Kidney (tissue), 14 donors: ENCODE measurements around the gene EHD4. TPM values are rescaled to one million over a fixed set of nuclear protein-coding genes. Genes with fewer than 3 reads are reported as not detected.

Source experiments
- DNase-seq, 5 donors: peaks; one replicate each; pipeline ENCODE4 v3.0.0-alpha.2; 2013 to 2020
- FAIRE-seq: peaks from 2 replicates; lab custom pipeline; 2012; peaks lifted over from hg19 to GRCh38; lab: Jason Lieb, UNC
- H3K27ac ChIP-seq, 2 donors: one replicate each; pipeline ENCODE4 v1.7.0; 2013; ENCODE audit warnings: low read depth in 2 of 2, low read length in 2 of 2, inconsistent platforms in 1 of 2
- H3K27me3 ChIP-seq: one replicate; pipeline ENCODE4 v1.7.1; 2013; ENCODE audit warnings: low read length, inconsistent platforms; ENCODE audit not compliant: control insufficient read depth, insufficient read depth
- H3K36me3 ChIP-seq, 3 donors: one replicate each; pipeline versions ENCODE4 v1.7.0 to v1.7.1; 2013; ENCODE audit warnings: low read length in 3 of 3, control low read depth in 1 of 3, inconsistent platforms in 1 of 3; ENCODE audit not compliant: insufficient read depth in 3 of 3, control insufficient read depth in 2 of 3
- H3K4me1 ChIP-seq, 3 donors: one replicate each; pipeline versions ENCODE4 v1.7.0 to v1.7.1; 2013; ENCODE audit warnings: low read length in 3 of 3, inconsistent platforms in 1 of 3, low read depth in 1 of 3; ENCODE audit not compliant: control insufficient read depth in 2 of 3, insufficient read depth in 2 of 3
- H3K4me3 ChIP-seq, 3 donors: one replicate each; pipeline versions ENCODE4 v1.7.0 to v1.8.1; 2013; ENCODE audit warnings: low read length in 3 of 3, control low read depth in 1 of 3, inconsistent platforms in 1 of 3
- H3K9ac ChIP-seq, 3 donors: one replicate each; pipeline versions ENCODE4 v1.7.0 to v1.7.1; 2013; ENCODE audit warnings: low read length in 3 of 3, control low read depth in 1 of 3, inconsistent platforms in 1 of 3
- H3K9me3 ChIP-seq, 3 donors: one replicate each; pipeline versions ENCODE4 v1.7.0 to v1.7.1; 2013; ENCODE audit warnings: low read length in 3 of 3, control low read depth in 1 of 3, inconsistent platforms in 1 of 3; ENCODE audit not compliant: control insufficient read depth in 2 of 3, insufficient read depth in 1 of 3
- intact Hi-C: fragments of 100-400 bp; cut with DNase I; formaldehyde crosslinking; loops from one replicate; pipeline ENCODE4 v1.11.1; 2022
- polyA plus RNA-seq: library from polyadenylated mRNA; stranded (reverse); fragments of 350-450 nt; fragmentation: Illumina TruSeq; extraction: RNeasy Lipid Tissue Mini Kit (QIAGEN cat#74804); gene quantifications from one replicate; pipeline ENCODE4 v1.2.3, GENCODE V29; 2014; ENCODE audit warnings: low read depth, low replicate concordance; ENCODE audit not compliant: insufficient read depth
- total RNA-seq: library from RNA; stranded (reverse); fragmentation: NEBNext Ultra II Directional; extraction: Animal tissue kit (Norgen Biotek cat#: 25700); gene quantifications from one replicate; pipeline ENCODE4 v1.2.1, GENCODE V29; 2021
- TF ChIP-seq, protein P1 (sequence below): IDR thresholded peaks from 3 replicates; pipeline ENCODE4 v1.5.1; 2012; ENCODE audit warnings: mild to moderate bottlenecking, moderate library complexity, borderline replicate concordance; ENCODE audit not compliant: insufficient read depth; ENCODE audit errors: extremely low read depth
- donor health status: control.
- donor health status: control.
- donor health status: control.
- donor health status: control.
- donor health status: control.
- donor health status: DM: yes; HTN: yes; CAD: no.
- donor health status: Normal renal cell carcinoma (clear cell type).

EHD4 gene
- total and polyA plus RNA-seq, 2 donors from 2014 or later = 15.7 to 38.5 TPM

DNA sequence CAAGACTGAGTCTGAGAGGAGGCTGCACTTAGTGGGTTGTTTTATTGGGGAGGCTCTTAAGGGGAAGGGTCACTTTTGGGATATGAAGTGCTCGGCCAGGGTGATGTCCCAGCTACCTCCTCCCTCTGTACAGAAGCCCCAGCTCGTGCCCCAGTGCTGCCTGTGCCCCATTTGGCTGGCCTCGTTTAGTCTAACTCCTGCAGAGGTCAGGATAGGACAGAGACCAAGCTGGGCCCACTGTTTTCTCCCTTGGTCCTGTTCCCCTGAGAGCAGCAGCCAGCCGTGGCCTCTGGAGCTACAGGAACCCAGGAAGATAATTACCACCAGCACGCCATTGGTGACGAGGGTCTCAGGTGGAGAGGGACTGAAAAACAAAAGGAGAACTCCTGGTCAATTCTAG is 30.0 kb upstream of the EHD4 start:
- Histone ChIP-seq H3K4me3 (no peak overlapping the region), H3K27ac (no peak overlapping the region), H3K4me1 (no peaks in the 10 kb centered on the region), H3K9me3 (peaks cover 0 to 3% (median 0%) of the 10 kb centered on the region in 3 donors), H3K36me3 (no peaks in the 10 kb centered on the region), H3K27me3 (no peaks in the 10 kb centered on the region), H3K9ac (no peak overlapping the region)
- DNase-seq = peak in 1 of 5 donors; percentile 59
- intact Hi-C loops = no loop called here
- FAIRE-seq = no peak
- TF ChIP-seq, protein P1, sequence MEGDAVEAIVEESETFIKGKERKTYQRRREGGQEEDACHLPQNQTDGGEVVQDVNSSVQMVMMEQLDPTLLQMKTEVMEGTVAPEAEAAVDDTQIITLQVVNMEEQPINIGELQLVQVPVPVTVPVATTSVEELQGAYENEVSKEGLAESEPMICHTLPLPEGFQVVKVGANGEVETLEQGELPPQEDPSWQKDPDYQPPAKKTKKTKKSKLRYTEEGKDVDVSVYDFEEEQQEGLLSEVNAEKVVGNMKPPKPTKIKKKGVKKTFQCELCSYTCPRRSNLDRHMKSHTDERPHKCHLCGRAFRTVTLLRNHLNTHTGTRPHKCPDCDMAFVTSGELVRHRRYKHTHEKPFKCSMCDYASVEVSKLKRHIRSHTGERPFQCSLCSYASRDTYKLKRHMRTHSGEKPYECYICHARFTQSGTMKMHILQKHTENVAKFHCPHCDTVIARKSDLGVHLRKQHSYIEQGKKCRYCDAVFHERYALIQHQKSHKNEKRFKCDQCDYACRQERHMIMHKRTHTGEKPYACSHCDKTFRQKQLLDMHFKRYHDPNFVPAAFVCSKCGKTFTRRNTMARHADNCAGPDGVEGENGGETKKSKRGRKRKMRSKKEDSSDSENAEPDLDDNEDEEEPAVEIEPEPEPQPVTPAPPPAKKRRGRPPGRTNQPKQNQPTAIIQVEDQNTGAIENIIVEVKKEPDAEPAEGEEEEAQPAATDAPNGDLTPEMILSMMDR = no peak

- intact Hi-C loops = no loop called here
- no peaks in the 10 kb centered on the region for H3K27me3 ChIP-seq
- FAIRE-seq (no peak), DNase-seq (peak in 1 of 5 donors; percentile 26)
- peaks cover 0 to under 1% (median 0%) of the 10 kb centered on the region in 3 donors for H3K9me3 ChIP-seq
- TF ChIP-seq, protein P1 = no peak
- no peak overlapping the region for H3K27ac ChIP-seq
- no peak overlapping the region for H3K9ac ChIP-seq
- no peaks in the 10 kb centered on the region for H3K36me3 ChIP-seq
- no peak overlapping the region for H3K4me3 ChIP-seq
- no peaks in the 10 kb centered on the region for H3K4me1 ChIP-seq
These were observed 28.9 kb upstream of the EHD4 start for GRCh38 chr15:42001236-42001635.

GRCh38 chr15:41999290-42000285 is 27.2 kb upstream of the EHD4 start:
- H3K9ac ChIP-seq = no peak overlapping the region
- H3K27me3 ChIP-seq = no peaks in the 10 kb centered on the region
- no peaks in the 10 kb centered on the region for H3K4me1 ChIP-seq
- H3K9me3 ChIP-seq = no peaks in the 10 kb centered on the region
- no peaks in the 10 kb centered on the region for H3K36me3 ChIP-seq
- TF ChIP-seq, protein P1 = no peak
- FAIRE-seq = no peak
- no peak overlapping the region for H3K27ac ChIP-seq
- peak in 1 of 5 donors; percentile 56 for DNase-seq
- no peak overlapping the region for H3K4me3 ChIP-seq
- intact Hi-C loops = no loop called here
